ENCODE measurements around the gene BTF3. TPM values are rescaled to one million over a fixed set of nuclear protein-coding genes. Genes with fewer than 3 reads are reported as not detected.
"Not testable (repeated sequence)": the region's sequence is repeated elsewhere in the genome, so short reads cannot be mapped to it uniquely, and the experiment has no call there.

The BTF3 gene
- total RNA-seq, 1 experiment from 2014 or later: 326 TPM

GRCh38 chr5:73483676-73484075 is 14.6 kb upstream of the BTF3 start:
- in situ Hi-C loops (cut with HindIII; ENCODE audit: low sequenced_read_pairs): no loop called here
- DNase-seq (ENCODE audit: low spot score): no peak

GRCh38 chr5:73484511-73484910 is 13.7 kb upstream of the BTF3 start:
- no peak for DNase-seq (ENCODE audit: low spot score)
- in situ Hi-C loops (cut with HindIII; ENCODE audit: low sequenced_read_pairs): no loop called here

GRCh38 chr5:73485715-73486114 is 12.5 kb upstream of the BTF3 start:
- DNase-seq (ENCODE audit: low spot score): no peak
- in situ Hi-C loops (cut with HindIII; ENCODE audit: low sequenced_read_pairs): no loop called here

- DNase-seq (ENCODE audit: low spot score): no peak
These were observed 11.9 kb upstream of the BTF3 start for GRCh38 chr5:73486119-73486899.

GRCh38 chr5:73487257-73487656 is 11.0 kb upstream of the BTF3 start:
- DNase-seq (ENCODE audit: low spot score); in situ Hi-C loops (cut with HindIII; ENCODE audit: low sequenced_read_pairs): not testable (repeated sequence)

More at GRCh38 chr5:73486119-73486899, 11.9 kb upstream of the BTF3 start:
- in situ Hi-C loops (cut with HindIII; ENCODE audit: low sequenced_read_pairs): no loop called here

GRCh38 chr5:73487815-73488214 is 10.4 kb upstream of the BTF3 start:
- DNase-seq (ENCODE audit: low spot score): no peak
- in situ Hi-C loops (cut with HindIII; ENCODE audit: low sequenced_read_pairs): no loop called here

- no peak for DNase-seq (ENCODE audit: low spot score)
- in situ Hi-C loops (cut with HindIII; ENCODE audit: low sequenced_read_pairs): no loop called here
These were observed 9.4 kb upstream of the BTF3 start for GRCh38 chr5:73488806-73489205.

GRCh38 chr5:73490088-73490487 is 8.2 kb upstream of the BTF3 start:
- in situ Hi-C loops (cut with HindIII; ENCODE audit: low sequenced_read_pairs): no loop called here
- DNase-seq (ENCODE audit: low spot score): no peak

GRCh38 chr5:73491155-73491554 is 7.1 kb upstream of the BTF3 start:
- no peak for DNase-seq (ENCODE audit: low spot score)
- in situ Hi-C loops (cut with HindIII; ENCODE audit: low sequenced_read_pairs): no loop called here

GRCh38 chr5:73493421-73493820 is 4.8 kb upstream of the BTF3 start:
- DNase-seq (ENCODE audit: low spot score): no peak
- in situ Hi-C loops (cut with HindIII; ENCODE audit: low sequenced_read_pairs): no loop called here

- DNase-seq (ENCODE audit: low spot score): no peak
- in situ Hi-C loops (cut with HindIII; ENCODE audit: low sequenced_read_pairs): no loop called here
These were observed 3.5 kb upstream of the BTF3 start for GRCh38 chr5:73494721-73495120.

- in situ Hi-C loops (cut with HindIII; ENCODE audit: low sequenced_read_pairs): no loop called here
- DNase-seq (ENCODE audit: low spot score): no peak
These were observed 2.4 kb upstream of the BTF3 start for GRCh38 chr5:73495772-73496335.

GRCh38 chr5:73496984-73497457 is 1.2 kb upstream of the BTF3 start:
- in situ Hi-C loops (cut with HindIII; ENCODE audit: low sequenced_read_pairs): no loop called here

GRCh38 chr5:73497497-73498056 is 665 bp upstream of the BTF3 start:
- in situ Hi-C loops (cut with HindIII; ENCODE audit: low sequenced_read_pairs): no loop called here
- no peak for DNase-seq (ENCODE audit: low spot score)

More at GRCh38 chr5:73496984-73497457, 1.2 kb upstream of the BTF3 start:
- DNase-seq (ENCODE audit: low spot score): peak; percentile 35

- in situ Hi-C loops (cut with HindIII; ENCODE audit: low sequenced_read_pairs): no loop called here
These were observed 945 bp downstream of the BTF3 start for GRCh38 chr5:73499187-73499586.

GRCh38 chr5:73499756-73500155 is 1.5 kb downstream of the BTF3 start:
- no peak for DNase-seq (ENCODE audit: low spot score)
- in situ Hi-C loops (cut with HindIII; ENCODE audit: low sequenced_read_pairs): no loop called here

More at GRCh38 chr5:73499187-73499586, 945 bp downstream of the BTF3 start:
- no peak for DNase-seq (ENCODE audit: low spot score)

- DNase-seq (ENCODE audit: low spot score): no peak
- in situ Hi-C loops (cut with HindIII; ENCODE audit: low sequenced_read_pairs): no loop called here
These were observed 3.2 kb downstream of the BTF3 start for GRCh38 chr5:73501406-73501805.

- no peak for DNase-seq (ENCODE audit: low spot score)
- in situ Hi-C loops (cut with HindIII; ENCODE audit: low sequenced_read_pairs): no loop called here
These were observed 8.3 kb downstream of the BTF3 start for GRCh38 chr5:73506459-73506955.

- DNase-seq (ENCODE audit: low spot score): no peak
- in situ Hi-C loops (cut with HindIII; ENCODE audit: low sequenced_read_pairs): no loop called here
These were observed 8.8 kb downstream of the BTF3 start for GRCh38 chr5:73507062-73507461.

- in situ Hi-C loops (cut with HindIII; ENCODE audit: low sequenced_read_pairs): not testable (repeated sequence)
These were observed 10.3 kb downstream of the BTF3 start for GRCh38 chr5:73508521-73508920.

More at GRCh38 chr5:73508521-73508920, 10.3 kb downstream of the BTF3 start:
- not testable (repeated sequence) for DNase-seq (ENCODE audit: low spot score)

All from G401 (cell line).